Stimulated activated CD4-positive, alpha-beta T cell treated with anti-CD3 and anti-CD28 coated beads, Interleukin-12 subunit alpha, Interleukin-12 subunit beta, amount 100 ng/mL, for 24 hours (primary cell): ENCODE measurements around the gene PGA3.
"Not testable (repeated sequence)": the region's sequence is repeated elsewhere in the genome, so short reads cannot be mapped to it uniquely, and the experiment has no call there.

ENCODE experiments used
- DNase-seq, 2 experiments: peaks; one replicate each; pipeline ENCODE4 v3.0.0-alpha.2; 2020; ENCODE audit warnings: low read depth in 2 of 2

PGA3 gene

DNA sequence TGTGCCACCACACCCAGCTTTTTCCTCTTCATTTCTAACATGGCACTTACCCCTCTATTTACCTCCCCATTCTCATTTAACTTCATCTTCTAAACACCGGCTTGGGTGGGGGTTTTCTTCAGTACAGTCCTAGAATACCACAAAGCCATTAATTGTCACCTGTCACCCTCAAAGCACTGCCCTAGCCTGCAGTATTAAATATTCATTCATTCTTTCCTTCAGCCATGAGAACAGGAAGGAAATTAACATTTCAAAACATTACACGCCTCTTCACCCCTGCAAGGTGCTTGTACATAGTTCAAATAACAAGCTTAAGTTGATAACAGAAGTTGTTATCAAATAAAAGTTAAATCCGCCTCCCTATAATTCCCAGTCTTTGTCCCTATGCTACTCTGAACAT, 31.4 kb upstream of the PGA3 start:
- no peak for DNase-seq

GRCh38 chr11:61172356-61172755, 31.0 kb upstream of the PGA3 start:
- no peak for DNase-seq

DNA sequence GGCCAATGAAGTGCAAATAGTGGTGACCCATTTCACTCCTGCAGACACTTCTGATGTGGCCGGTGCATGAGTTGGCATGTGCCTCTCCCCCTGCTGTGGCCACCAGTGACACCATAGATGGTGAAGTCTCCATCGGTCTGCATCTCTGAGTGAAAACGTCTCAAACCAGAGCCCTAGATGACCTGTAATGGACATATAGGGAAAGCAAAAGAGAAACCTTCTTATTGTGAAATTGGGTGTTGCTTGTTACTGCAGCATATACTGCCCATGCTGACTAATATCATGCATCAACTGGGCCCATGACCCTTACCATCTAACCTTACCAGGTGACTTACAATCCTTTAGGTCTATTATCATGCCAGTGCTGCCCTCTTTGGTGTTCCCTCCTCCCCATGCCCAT, 30.4 kb upstream of the PGA3 start:
- DNase-seq = no peak

DNA sequence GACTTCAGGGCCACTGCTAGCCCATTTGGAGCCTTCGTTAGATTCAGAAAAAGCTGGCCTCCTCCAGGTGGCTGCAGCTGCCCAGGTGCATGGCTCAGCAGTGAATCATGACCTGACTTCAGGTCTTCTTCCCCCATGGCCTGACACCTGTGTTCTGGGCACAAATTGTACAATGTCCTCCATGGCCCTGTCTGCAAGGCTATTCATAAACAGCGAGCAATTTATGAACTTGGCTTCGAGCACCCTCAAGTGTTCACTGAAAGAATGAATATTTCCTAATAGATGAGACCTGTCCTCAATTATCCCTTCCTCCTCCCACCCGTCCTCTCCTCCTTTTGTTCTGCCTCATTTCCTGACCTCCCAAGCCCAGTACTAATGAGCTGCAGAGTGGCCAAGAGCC, 29.9 kb upstream of the PGA3 start:
- no peak for DNase-seq

- DNase-seq = no peak
Measured at GRCh38 chr11:61174273-61174672, 29.0 kb upstream of the PGA3 start.

GRCh38 chr11:61174949-61175348, 28.4 kb upstream of the PGA3 start:
- DNase-seq = no peak

GRCh38 chr11:61176446-61176845, 26.9 kb upstream of the PGA3 start:
- no peak for DNase-seq

DNA sequence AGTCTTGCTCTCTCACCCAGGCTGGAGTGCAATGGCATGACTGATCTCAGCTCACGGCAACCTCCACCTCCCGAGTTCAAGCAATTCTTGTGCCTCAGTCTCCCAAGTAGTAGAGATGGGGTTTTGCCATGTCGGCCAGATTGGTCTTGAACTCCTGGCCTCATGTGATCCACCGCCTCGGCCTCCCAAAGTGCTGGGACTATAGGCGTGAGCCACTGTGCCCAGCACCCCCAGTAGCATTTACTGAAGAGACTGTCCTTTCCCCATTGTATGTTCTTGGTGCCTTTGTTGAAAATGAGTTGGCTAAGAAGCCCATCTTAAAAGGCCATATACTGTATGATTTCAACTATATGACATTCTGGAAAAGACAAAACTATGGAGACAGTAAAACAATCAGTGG, 23.1 kb upstream of the PGA3 start:
- not testable (repeated sequence) for DNase-seq

- no peak for DNase-seq
Measured at GRCh38 chr11:61181489-61181888, 21.8 kb upstream of the PGA3 start.

GRCh38 chr11:61183645-61184044, 19.7 kb upstream of the PGA3 start:
- no peak for DNase-seq

DNA sequence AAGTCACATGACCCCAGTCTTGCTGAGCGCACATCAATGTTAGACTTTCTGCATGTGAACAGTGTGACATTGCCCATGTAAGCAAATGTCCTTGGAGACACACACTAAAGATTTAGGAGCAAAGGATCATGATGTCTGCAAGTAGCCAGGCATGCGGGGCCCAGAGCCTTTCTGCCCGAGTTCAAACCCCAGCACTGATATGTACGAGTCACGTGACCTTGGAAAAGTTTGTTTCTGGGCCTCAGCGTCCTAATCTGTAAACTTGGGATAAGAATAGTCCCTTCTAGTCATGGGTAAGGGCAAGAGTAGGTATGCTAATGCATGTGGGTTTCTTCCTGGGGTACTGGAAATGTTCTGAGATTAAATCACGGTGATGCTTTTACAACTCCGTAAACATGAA, 16.8 kb upstream of the PGA3 start:
- no peak for DNase-seq

- peak; percentile 50 to 79 for DNase-seq
Measured at GRCh38 chr11:61187505-61188130, 15.7 kb upstream of the PGA3 start.

DNA sequence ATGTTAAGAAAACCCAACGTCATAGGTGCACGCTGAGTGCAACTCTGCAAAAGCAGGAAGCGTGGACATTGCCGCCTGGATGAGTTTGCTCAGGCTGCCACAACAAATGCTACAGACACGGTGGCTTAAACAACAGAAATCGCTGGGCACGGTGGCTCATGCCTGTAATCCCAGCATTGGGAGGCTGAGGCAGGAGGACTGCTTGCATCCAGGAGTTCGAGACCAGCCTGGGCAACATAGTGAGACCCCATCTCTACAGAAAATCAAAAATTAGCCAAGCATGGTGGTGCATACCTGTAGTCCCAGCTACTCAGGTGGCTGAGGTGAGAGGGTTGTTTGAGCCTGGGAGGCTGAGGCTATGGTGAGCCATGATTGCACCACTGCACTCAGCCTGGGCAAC, 13.4 kb upstream of the PGA3 start:
- DNase-seq = no peak

- DNase-seq = no peak
Measured at GRCh38 chr11:61193596-61193995, 9.7 kb upstream of the PGA3 start.

- no peak for DNase-seq
Measured at GRCh38 chr11:61194169-61194671, 9.1 kb upstream of the PGA3 start.

GRCh38 chr11:61194981-61195695, 8.2 kb upstream of the PGA3 start:
- DNase-seq = no peak

- no peak for DNase-seq
Measured at GRCh38 chr11:61195719-61196118, 7.6 kb upstream of the PGA3 start.

GRCh38 chr11:61198361-61198760, 5.0 kb upstream of the PGA3 start:
- no peak for DNase-seq

DNA sequence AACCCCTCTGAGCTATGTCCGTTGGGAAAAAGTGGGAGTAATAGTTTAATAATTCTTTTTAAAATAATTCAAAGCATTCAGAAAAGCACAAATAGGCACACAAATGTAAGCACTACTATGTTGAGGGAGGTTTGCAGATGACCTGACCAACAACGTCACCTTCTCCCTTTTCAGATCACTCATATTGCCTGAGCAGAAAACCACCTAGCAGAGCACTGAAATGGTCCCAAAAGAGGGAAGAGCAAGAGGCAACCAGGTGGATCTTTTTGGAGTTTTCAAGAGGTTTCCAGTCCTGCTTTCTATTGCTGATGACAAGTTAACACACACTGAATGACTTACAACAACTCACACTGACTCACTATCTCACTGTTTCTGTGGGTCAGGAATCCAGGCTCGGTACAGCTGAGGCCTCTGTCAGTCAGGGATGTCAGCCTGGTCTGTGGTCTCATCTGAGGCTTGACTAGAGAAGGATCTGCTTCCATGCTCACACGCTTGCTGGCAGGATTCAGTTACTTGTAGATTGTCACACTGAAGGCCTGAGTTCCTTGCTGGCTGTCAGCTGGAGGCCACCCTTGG, 4.3 kb upstream of the PGA3 start:
- DNase-seq = no peak

- no peak for DNase-seq
Measured at GRCh38 chr11:61201476-61201875, 1.8 kb upstream of the PGA3 start.

- DNase-seq = not testable (repeated sequence)
Measured at GRCh38 chr11:61203873-61204272, 558 bp downstream of the PGA3 start.

DNA sequence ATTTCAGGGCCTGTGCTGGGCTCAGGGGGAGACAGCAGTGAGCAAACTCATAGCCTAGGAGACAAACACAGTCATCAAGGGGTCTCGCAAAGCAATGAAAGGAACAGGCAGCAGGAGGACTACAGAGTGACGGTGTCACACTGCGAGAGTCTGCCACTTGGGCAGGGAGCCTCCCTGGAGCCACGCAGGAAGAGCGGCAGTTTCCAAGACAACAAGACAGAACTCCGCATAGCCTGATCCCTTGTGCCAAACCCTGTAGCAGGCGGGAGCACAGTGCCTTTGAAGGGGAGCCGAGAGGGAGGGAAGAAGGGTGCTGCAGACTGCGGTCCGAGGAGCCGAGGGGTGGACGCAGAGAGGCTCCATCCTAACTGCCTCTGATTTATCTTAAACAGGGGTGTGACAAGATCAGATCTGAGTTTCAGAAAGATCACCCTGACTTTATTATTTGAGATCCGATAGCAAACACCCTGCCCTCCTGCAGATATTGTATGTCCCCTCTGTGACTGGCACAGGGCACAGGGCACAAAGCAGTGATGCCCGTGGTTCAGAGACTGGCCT, 1.3 kb downstream of the PGA3 start:
- not testable (repeated sequence) for DNase-seq
